Stimulated activated CD8-positive, alpha-beta memory T cell treated with anti-CD3 and anti-CD28 coated beads, Interleukin-2, amount 100 ng/mL, for 1 hour (primary cell): Measurements from ENCODE around the gene G6PD.
"Not testable (repeated sequence)": the region's sequence is repeated elsewhere in the genome, so short reads cannot be mapped to it uniquely, and the experiment has no call there.

Experiments
- DNase-seq, 2 donors: peaks; one replicate each; pipeline ENCODE4 v3.0.0-alpha.2; 2020; ENCODE audit warnings: low read depth in 2 of 2

The G6PD gene

DNA sequence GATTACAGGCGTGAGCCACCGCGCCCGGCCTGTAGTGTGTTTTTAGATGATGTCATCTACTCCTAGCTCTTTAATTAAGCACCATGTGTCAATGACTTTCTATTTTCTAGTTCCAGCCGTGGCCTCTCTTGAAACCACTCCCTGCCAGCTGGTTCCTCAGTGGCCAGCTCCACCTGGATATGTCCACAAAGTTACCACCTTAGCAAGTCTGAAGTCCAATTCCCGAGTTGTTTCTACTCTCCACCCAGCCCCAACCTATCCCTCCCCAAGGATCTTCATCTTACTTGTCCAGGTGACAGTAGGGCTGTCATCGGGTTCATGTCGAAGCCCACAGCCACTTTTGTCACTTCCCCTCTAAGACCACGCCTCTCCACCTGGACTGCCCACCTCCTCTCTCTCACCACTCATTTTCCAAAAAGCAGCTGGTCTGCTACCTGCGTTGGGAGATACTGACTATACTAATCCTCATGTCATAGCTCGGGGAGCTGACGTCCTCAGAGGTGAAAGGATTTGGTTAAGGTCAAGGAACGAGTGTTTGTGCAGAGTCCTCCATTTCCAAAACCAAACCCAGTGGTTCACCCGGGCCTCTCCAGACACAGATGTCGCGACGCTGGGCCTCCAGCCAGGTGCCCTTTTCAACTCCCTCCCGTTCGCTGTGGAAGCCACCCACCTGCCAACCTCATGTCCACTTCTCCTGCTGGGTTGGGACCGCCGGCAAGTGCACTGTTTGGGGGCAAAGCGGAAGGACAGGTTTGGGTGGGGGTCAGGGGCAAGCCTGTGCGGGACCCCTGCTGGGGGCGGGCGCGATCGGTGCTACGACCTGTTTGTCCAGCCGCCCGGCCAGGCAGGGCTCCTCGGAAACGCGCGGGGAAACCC, 31.3 kb downstream of the G6PD start:
- no peak for DNase-seq

GRCh38 chrX:154513716-154514115, 32.9 kb downstream of the G6PD start:
- no peak for DNase-seq

DNA sequence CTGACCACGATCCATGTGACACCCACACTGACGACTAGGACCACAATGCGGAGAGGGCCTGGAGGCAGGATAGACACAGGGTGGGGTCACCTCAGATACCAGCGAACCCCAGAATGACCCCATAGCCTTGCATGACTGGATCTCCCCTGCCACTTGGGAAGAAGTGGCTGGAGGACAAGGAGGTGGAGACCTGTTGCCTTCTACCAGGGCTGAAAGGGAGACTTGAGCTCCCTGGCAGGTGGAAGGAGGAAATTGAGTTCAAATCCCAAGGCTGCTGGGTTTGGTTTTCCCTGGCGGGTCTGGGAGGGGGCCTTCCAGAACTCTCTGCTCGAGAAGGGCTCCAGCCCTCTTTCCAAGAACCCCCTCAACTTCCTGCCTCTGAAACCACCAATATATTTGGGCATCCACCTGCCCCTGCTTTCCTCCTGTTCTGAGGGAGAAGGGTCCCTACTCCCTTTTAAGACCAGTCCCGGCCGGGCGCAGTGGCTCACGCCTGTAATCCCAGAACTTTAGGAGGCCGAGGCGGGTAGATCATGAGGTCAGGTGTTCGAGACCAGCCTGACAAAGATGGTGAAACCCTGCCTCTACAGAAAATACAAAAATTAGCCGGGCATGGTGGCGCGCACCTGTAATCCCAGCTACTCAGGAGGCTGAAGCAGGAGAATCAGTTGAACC, 33.6 kb downstream of the G6PD start:
- DNase-seq: no peak

GRCh38 chrX:154511761-154512160, 34.9 kb downstream of the G6PD start:
- DNase-seq: no peak

DNA sequence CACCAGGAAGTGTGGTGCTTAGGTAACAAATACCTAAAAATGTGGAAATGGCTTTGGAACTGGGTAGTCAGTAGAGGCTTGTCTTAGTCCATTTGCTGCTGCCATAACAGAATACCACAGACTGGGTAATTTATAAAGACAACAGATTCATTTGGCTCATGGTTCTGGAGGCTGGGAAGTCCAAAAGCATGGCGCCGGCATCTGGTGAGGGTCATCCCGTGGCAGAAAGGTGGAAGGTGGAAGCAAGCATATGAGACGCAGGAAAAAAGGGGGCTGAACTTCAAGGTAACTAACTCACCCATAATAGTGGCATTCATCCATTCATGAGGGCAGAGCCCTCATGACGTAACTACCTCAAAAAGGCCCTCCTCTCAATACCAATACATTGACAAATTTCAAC, 37.2 kb downstream of the G6PD start:
- no peak for DNase-seq

DNA sequence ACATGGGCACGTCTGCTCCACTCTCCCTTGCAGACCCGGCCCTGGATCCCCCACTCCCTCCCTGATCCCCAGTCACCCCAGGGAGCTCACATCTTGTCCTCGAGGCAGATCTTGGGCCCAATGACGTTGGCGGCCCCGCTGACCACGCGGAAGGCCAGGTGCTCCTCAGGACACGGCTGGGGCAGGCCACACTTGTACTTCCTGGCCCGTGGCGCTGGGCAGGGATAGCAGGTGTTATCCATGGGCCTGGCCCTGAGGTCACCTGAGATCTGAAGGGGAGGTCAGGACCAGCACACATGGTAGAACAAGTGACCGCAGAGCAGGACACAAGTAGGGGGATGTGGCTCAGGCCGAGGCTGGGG, 38.3 kb downstream of the G6PD start:
- no peak for DNase-seq

- no peak for DNase-seq
These were observed 38.8 kb downstream of the G6PD start for GRCh38 chrX:154507673-154508383.

DNA sequence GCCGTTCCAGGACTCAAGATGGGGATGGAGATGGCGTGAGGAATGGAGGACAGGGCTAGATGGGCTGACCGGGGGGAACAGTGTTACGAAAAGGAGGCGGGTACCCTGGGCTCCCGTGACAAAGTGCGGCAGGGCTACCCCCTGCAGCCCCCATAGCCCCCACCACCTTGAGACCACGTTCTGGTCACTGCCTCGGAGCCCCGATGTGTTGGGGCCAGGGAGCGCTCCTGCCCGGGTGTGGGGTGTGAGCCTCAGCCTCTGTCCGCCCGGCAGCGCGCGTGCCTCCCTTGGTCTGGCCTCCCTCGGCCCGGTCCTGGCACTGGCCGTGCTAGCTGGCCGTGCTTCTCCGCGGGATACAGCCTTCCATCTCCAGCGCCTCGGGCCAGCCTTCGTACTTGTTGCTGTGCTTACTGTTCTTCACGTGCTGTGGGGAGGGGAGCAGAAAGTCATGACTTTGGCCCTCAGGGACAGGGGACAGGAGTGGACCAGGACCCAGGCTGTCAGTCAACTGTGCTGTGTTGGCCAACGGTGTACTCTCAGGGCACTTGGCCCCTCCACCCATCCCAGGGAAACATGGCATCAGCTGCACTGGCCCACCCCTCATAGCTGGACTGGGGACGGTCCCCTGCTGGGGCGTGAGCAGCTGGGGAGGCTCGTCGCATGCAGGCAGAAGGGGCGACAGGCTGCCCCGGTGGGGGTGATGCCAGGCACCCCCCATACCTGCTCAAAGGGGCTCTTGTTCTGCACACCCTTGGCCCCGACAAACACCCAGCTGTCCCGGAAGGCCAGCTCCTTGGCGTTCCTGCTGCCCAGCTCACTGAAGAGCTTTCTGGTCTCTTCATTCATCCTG, 39.9 kb downstream of the G6PD start:
- DNase-seq: no peak

GRCh38 chrX:154505734-154506133, 40.9 kb downstream of the G6PD start:
- no peak for DNase-seq

GRCh38 chrX:154502989-154503388, 43.7 kb downstream of the G6PD start:
- DNase-seq: no peak

- DNase-seq: no peak
These were observed 44.5 kb downstream of the G6PD start for GRCh38 chrX:154502098-154502497.

- not testable (repeated sequence) for DNase-seq
These were observed 45.2 kb downstream of the G6PD start for GRCh38 chrX:154501423-154501822.

DNA sequence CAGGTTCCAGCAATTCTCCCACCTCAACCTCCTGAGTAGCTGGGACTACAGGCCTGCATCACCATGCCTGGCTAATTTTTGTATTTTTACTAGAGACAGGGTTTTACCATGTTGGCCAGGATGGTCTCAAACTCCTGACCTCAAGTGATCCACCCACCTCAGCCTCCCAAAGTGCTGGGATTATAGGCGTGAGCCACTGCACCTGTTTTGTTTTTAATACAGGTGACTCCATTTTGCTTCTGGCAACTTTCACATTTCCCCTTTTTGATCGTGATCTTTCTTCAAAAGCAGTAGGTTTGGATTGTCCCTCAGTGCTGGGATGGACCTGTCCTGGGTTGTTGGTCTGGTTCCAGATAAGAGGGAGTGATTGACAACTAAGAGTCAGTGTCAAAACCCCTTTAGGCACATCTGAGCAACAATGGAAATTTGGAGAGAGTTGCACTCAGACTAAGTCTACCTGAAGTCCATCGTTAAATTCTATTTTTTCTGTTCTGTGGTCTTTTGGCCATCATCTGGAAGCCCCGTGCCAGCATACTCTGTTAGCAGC, 50.0 kb downstream of the G6PD start:
- not testable (repeated sequence) for DNase-seq

DNA sequence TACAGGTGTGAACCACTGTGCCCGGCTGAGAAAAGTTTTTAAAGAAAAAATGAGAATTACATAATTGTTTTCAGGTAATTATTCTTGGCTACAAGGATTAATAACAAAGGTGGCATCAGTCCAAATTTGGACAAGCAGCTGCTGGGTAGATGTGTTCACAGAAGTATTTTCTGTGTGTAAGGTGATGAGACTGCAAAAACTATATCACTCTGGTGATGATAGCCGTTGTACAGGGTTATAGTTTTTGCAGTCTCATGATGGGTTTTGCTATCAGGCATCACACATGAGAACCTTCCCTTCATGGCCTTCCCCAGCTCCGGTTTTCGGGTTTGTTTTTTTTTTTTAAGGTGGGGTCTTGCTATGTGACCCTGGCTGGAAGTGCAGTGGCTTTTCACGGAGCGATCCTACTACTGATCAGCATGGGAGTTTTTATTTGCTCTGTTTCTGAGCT, 51.1 kb downstream of the G6PD start:
- no peak for DNase-seq

GRCh38 chrX:154494715-154495114, 51.9 kb downstream of the G6PD start:
- DNase-seq: no peak

GRCh38 chrX:154490414-154491083, 56.1 kb downstream of the G6PD start, which contains the start of gene SLC10A3:
SLC10A3 (minus strand) TSS chrX:154490629; CDS start chrX:154488940, 1,689 bp downstream.
- peak; percentile 73 to 76 for DNase-seq

- no peak for DNase-seq
These were observed 56.6 kb downstream of the G6PD start for GRCh38 chrX:154490021-154490413.

DNA sequence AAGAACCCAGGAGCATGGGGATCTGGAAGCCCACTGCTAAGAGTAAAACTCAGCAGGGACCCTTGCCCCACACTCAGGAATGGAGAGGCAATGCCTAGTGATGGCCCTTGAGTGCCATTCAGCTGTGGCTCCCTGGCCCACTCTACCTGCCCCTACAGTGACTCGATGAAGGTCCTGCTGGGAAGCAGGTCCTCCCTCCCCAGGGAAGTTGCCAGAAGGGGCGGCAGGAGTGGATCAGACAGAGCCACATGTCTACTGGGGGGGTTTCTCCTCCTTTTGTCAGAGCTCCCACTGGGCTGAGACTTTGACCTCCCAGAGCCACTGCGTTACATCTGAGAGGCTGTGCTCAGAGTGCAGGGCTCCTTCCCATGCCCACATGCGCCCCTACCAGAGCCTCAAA, 57.5 kb downstream of the G6PD start:
- no peak for DNase-seq

- no peak for DNase-seq
These were observed 58.1 kb downstream of the G6PD start for GRCh38 chrX:154488336-154489075.
